H7 (cell line): Measurements from ENCODE around the gene MCU. TPM values are rescaled to one million over a fixed set of nuclear protein-coding genes. Genes with fewer than 3 reads are reported as not detected.
"Not testable (repeated sequence)": the region's sequence is repeated elsewhere in the genome, so short reads cannot be mapped to it uniquely, and the experiment has no call there.

Experiments
- DNase-seq: peaks from one replicate; pipeline ENCODE4 v3.0.0; 2012
- H3K27me3 ChIP-seq: 2 replicates; pipeline ENCODE4 v1.6.0; 2011; ENCODE audit warnings: mild to moderate bottlenecking, low read length; ENCODE audit not compliant: control insufficient read depth, insufficient read depth
- H3K36me3 ChIP-seq: replicated peaks from 2 replicates; pipeline ENCODE4 v1.5.1; 2011; ENCODE audit warnings: low read length; ENCODE audit not compliant: control insufficient read depth, insufficient read depth
- H3K4me3 ChIP-seq: 2 replicates; pipeline ENCODE4 v1.5.1; 2011; ENCODE audit warnings: low read depth, mild to moderate bottlenecking, control low read depth, low read length, moderate library complexity; ENCODE audit not compliant: insufficient read depth
- total RNA-seq: library from RNA; depleted of rRNA; stranded (reverse); fragments of >200 nt; shearing (Covaris generic); gene quantifications from 2 replicates; pipeline ENCODE4 v1.2.3, GENCODE V29; 2014; rRNA removed

Gene MCU, protein sequence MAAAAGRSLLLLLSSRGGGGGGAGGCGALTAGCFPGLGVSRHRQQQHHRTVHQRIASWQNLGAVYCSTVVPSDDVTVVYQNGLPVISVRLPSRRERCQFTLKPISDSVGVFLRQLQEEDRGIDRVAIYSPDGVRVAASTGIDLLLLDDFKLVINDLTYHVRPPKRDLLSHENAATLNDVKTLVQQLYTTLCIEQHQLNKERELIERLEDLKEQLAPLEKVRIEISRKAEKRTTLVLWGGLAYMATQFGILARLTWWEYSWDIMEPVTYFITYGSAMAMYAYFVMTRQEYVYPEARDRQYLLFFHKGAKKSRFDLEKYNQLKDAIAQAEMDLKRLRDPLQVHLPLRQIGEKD
- 39.5 and 49.4 TPM in 2 replicates for total RNA-seq

DNA sequence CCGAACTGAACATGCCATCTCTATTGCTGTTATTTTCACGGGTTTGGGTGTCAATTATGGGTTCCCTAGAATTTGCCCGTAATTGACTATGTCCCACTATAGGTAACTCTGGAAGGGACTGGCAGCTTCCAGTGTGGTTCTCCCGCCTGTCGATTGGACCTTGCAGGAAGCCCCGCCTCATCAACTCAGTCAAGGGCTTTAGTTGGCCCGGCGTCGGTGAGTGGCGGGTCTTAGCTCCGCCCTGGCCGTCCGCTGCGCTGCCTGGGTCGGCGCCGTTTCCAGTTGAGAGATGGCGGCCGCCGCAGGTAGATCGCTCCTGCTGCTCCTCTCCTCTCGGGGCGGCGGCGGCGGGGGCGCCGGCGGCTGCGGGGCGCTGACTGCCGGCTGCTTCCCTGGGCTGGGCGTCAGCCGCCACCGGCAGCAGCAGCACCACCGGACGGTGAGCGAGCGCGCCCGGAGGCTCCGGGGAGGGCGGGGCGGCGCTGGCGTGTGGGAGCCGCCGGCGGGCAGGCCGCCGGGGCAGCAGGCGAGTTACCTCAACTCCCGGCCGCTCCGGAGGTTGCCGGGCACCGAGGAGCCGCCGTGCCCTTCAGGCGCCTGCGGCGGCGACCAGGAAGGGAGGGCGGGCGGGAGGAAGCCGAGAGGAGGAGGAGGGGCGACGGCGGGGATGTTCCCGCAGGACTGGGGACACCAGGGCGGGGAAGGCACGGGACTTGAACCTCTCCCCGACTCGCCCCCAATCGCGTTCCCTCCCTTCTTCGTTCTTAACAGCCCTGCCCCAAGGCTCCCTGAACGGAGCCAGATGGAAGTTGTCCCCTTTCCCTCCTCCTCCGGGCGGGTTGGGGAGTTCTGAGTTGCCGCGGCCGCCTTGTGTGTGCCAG lies at the start of gene MCU:
Gene MCU (plus strand): TSS at position 281 of the 881 bp plus-strand sequence. CDS start 9 bp downstream, at position 290.
- Histone ChIP-seq H3K4me3 (peak within 1 kb of the TSS; percentile 84), H3K36me3 (no peaks in the 10 kb centered on the region), H3K27me3 (no peaks in the 10 kb centered on the region)
- peak; percentile 93 for DNase-seq

DNA sequence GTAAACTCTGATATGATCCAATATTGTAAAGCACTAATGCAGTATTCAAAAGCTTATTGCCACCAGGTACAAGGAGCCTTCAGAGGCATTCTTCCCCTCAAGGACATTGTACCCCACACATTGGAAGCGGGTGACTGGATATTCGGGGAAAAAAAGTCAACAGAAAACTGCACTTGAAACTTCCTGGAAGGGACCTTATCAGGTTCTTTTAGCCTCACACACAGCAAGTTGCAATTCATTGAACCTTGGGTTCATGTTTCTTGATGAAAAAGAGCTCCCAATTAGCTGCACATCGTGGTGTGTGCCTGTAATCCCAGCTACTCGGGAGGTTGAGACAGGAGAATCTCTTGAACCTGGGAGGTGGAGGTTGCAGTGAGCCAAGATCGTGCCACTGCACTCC lies 49.6 kb upstream of the MCU start:
- Histone ChIP-seq H3K27me3 (no peaks in the 10 kb centered on the region), H3K4me3 (no peak overlapping the region), H3K36me3 (no peaks in the 10 kb centered on the region)
- no peak for DNase-seq

DNA sequence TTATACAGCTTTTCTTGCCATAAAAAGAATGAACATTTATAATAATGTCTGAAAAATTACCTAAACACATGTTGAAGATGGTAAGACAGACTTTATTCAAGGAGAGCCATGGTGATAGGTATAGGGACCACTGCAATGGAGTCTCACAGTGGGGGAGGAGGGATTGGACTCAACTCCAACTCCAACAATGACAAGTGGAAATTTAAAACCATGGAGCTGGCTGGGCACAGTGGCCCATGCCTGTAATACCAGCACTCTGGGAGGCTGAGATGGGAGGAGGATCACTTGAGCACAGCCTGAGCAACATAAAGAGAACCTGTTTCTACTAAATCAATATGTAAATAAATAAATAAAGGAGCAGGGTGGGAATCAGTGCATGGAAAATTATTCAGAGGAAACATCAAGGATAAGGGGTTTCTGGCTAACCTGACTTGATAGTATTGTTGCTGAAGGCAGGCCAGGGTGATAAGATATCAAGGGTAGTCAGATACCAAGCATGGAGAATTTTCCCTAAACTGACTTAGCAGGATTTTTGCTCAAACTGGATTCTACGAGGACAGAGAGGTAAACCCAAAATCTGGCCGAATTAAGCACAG lies 46.6 kb upstream of the MCU start:
- H3K4me3 ChIP-seq, result no peak overlapping the region
- no peak for DNase-seq
- H3K36me3 ChIP-seq, result no peaks in the 10 kb centered on the region
- H3K27me3 ChIP-seq, result no peaks in the 10 kb centered on the region

DNA sequence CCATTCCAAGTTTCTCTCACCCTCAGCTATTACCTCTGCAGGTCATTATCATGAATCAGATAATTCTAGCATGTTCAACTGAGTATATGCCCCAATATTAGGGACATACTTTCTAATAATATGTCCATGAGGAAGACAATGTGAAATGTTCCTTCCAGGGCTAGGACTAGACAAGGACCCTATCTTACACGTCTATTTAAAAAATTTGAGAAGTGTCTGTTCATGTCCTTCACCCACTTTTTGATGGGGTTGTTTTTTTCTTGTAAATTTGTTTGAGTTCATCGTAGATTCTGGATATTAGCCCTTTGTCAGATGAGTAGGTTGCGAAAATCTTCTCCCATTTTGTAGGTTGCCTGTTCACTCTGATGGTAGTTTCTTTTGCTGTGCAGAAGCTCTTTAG lies 45.0 kb upstream of the MCU start:
- not testable (repeated sequence) for H3K4me3 ChIP-seq, H3K27me3 ChIP-seq, H3K36me3 ChIP-seq, DNase-seq

DNA sequence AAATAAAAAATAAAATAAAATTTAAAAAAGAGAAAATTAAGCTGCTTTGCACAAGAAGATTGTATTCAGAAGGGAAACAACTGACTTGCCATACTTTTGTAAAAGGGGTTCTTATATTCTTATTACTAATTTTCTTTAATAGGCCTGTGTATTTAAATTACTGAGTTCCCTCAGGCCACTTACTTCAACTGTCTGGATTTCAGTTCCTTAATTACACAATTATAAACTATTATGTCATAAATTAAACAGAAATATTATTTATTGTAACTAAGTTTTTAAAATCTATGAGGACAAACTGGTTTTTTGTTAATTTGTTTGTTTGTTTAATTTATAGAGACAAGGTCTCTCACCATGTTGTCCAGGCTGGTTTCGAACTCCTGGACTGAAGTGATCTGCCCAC lies 43.6 kb upstream of the MCU start:
- Histone ChIP-seq H3K36me3 (no peaks in the 10 kb centered on the region), H3K27me3 (no peaks in the 10 kb centered on the region), H3K4me3 (no peak overlapping the region)
- no peak for DNase-seq

DNA sequence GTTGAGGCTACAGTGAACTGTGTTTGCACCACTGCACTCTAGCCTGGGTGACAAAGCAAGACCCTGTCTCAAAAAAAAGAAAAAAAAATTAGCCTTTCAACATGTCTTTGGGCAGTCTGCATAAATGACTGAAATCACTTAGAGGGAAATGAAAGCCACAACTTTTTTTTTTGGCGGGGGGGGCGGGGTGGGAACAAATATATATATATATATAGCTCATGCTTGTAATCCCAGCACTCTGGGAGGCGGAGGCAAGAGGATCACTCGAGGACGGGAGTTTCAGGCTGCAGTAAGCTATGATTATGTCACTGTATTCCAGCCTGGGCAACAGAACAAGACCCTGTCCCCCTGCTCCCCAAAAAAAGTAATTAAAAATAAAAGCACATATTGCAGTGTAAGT lies 42.7 kb upstream of the MCU start:
- no peak for DNase-seq
- Histone ChIP-seq H3K36me3 (no peaks in the 10 kb centered on the region), H3K27me3 (no peaks in the 10 kb centered on the region), H3K4me3 (no peak overlapping the region)

DNA sequence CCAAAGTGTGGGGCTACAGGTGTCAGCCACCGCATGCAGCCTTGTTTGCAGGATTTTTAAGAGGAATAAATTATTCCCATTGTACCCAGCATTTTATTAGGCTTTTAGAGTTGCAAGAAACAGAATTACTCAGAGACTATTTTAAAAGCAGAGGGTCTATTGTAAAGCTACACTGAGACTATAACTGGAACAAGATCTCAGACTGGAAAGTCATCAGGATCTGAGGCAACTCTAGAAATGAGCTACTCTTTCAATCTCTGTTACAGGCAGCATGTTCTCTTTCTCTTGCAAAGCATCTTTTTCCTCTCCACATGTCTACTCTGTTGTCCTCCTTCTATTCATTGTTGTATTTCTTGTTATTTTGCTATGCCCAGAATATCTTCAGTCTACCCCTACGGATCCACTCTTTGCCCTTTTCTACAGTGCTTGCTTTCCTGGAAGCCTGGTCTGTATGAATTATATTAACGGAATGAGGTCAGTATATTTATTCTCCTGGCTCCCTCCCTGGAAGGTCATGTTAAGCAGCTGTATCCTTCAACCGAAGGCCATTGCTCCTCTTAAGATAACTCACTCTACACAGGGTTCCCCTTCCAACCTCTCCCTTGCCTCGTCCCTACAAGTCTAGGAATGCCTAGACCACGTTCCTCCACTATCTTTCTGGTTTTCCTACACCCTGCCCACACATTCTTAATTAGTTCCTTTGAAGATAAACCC lies 38.4 kb upstream of the MCU start:
- DNase-seq, result no peak
- Histone ChIP-seq H3K36me3 (no peaks in the 10 kb centered on the region), H3K27me3 (no peaks in the 10 kb centered on the region), H3K4me3 (no peak overlapping the region)

DNA sequence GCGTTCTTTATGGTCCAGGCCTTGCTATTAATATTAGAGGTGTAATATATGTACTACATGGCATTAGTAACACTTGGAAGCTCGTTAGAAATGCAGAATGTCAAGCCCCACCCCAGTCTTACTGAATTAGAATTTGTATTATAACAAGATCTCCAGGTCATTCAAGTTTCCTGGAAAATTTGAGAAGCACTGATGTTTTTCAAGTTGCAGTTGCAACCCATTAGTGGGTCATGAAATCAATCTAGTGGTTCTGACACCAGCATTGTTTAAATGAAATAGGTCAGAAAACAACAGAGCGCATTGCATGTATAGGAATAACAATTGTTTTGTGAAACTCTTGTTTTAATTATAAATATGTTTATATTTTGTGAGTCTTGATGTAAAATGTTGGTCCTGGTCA lies 37.2 kb upstream of the MCU start:
- DNase-seq, result no peak
- H3K36me3 ChIP-seq, result no peaks in the 10 kb centered on the region
- no peaks in the 10 kb centered on the region for H3K27me3 ChIP-seq
- H3K4me3 ChIP-seq, result no peak overlapping the region

DNA sequence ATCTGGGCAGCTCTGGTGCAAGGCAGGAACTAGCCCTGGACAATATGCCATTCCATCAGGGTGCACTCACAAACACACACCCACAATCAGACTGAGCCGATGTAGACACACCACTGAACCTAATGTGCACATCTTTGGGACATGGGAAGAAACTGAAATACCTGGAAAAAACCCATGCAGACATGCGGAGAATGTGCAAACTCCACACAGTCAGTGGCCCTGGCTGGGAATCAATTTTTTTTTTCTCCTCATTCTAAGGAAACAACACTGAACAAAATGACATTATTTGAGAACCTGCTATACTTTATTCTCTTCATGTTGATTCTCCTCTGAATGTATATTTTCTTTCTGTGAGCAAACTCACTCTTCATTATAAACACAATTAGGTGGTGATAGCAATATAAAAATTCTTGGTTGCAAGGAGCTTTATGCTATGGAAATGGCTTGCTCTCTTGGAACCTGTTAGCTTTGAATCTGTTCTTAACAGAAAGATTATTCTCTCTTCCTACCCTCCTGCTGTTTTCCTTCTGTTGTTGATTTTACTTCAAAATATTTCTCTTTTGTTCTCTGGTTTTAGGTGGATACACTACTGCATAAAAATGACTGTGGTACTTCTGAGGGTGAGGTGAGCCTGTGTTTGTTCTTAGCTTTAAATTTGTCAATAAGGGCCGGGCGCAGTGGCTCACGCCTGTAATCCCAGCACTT lies 33.1 kb upstream of the MCU start:
- no peak overlapping the region for H3K4me3 ChIP-seq
- H3K36me3 ChIP-seq, result no peaks in the 10 kb centered on the region
- H3K27me3 ChIP-seq, result no peaks in the 10 kb centered on the region
- no peak for DNase-seq

DNA sequence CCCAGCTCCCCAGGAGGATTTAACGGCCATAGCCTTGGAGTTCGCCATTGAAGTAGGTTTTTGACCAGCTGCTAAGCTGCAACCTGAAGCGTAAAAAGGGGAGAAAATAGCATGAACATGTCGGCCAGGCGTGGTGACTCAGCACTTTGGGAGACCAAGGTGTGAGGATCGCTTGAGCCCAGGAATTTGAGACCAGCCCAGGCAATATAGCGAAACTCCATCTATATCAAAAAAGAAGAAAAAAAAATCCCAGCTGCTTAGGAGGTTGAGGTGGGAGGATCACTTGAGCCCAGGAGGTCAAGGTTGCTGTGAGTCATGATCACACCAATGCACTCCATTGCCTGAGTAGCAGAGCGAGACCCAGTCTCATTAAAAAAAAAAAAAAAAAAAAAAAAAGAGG lies 32.2 kb upstream of the MCU start:
- no peak overlapping the region for H3K4me3 ChIP-seq
- DNase-seq, result no peak
- H3K36me3 ChIP-seq, result no peaks in the 10 kb centered on the region
- H3K27me3 ChIP-seq, result no peaks in the 10 kb centered on the region

DNA sequence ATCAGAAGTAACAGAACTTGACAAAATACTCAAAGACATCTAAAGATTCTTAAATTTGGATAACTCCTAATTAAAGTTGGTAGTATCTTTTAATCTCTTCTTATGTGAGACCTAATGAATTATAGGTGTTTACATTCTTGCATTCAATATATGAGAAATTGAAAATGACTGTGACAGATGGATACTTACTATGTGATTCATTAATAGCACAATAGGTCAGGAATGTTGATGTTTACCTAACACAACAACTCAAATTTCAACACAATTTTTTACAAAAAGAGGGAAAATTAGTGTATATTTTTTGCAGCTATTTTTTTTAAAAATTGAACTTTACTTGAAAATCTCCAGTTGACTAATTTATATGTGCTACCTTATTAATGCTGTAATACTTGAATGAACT lies 31.7 kb upstream of the MCU start:
- H3K36me3 ChIP-seq, result no peaks in the 10 kb centered on the region
- no peak for DNase-seq
- no peaks in the 10 kb centered on the region for H3K27me3 ChIP-seq
- no peak overlapping the region for H3K4me3 ChIP-seq

DNA sequence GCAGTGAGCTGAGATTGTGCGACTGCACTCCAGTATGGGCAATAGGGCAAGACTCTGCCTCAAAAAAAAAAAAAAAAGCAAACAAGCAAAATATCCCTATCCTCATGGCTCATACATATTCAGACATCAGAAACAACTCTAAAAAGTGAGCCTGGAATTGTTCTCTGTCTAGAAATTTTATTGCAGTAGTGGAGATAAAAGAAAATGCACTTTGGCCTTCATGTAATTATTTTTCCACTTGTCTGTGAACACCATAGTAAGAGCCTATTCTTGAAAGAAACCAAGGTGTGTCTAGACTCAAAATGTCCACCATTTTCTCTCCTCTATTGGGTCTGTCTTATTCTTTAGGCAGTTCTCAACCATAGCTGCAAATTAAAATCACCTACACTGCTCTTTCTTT lies 30.5 kb upstream of the MCU start:
- H3K4me3 ChIP-seq, result no peak overlapping the region
- no peak for DNase-seq
- no peaks in the 10 kb centered on the region for H3K36me3 ChIP-seq
- no peaks in the 10 kb centered on the region for H3K27me3 ChIP-seq

DNA sequence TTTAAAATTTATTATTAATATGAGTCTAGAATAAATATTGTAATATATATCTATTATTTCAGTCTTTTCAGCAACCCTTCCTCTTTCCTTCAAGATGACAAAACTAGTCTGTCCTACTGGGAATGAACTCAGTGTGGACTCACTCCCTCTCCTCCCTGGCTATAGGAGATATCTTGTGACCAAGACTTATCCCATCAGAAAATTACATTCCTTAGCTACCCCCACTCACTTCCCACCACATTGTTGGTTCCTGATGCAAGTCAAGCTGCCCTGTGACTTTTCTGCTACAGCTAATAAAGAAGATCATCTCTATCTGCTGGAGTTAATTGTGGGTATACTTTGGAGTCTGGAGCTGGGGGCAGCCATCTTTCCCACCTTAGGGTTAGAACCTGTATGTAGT lies 28.0 kb upstream of the MCU start:
- Histone ChIP-seq H3K4me3 (no peak overlapping the region), H3K27me3 (no peaks in the 10 kb centered on the region), H3K36me3 (no peaks in the 10 kb centered on the region)
- no peak for DNase-seq

DNA sequence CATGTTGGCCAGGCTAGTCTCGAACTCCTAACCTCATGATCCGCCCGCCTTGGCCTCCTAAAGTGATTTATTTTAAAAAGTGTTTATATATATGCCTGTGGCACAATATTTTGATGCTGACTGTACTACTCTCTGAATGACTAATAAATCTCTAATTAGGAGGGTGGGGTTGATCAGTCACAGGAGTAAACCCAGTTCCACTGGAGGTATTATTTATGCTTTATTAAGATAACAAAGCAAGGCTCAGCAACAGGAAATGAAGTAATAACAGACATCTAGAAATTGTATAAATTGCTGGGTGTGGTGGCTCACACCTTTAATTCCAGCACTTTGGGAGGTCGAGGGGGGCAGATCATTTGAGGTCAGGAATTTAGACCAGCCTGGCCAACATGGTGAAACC lies 26.0 kb upstream of the MCU start:
- no peaks in the 10 kb centered on the region for H3K27me3 ChIP-seq
- no peak overlapping the region for H3K4me3 ChIP-seq
- no peak for DNase-seq
- H3K36me3 ChIP-seq, result no peaks in the 10 kb centered on the region
